Cardiac muscle cell (in vitro differentiated cells and primary cell): Measurements from ENCODE around the gene CPNE8. TPM values are rescaled to one million over a fixed set of nuclear protein-coding genes. Genes with fewer than 3 reads are reported as not detected.

Experiments
- DNase-seq, 2 donors: peaks; one replicate each; pipeline versions ENCODE4 v3.0.0 to v3.0.0-alpha.2; 2010 to 2017; ENCODE audit warnings: low read depth in 1 of 2, low spot score in 1 of 2
- H3K27ac ChIP-seq: fragments of 200-600 bp; sonication (generic); 2 replicates; pipeline ENCODE4 v1.5.1; 2016
- H3K27me3 ChIP-seq: fragments of 200-600 bp; sonication (generic); 2 replicates; pipeline ENCODE4 v1.6.0; 2016; ENCODE audit warnings: control low read depth
- H3K36me3 ChIP-seq: fragments of 200-600 bp; sonication (generic); 2 replicates; pipeline ENCODE4 v1.5.1; 2016; ENCODE audit warnings: control low read depth
- H3K4me1 ChIP-seq: fragments of 200-600 bp; sonication (generic); 2 replicates; pipeline ENCODE4 v1.8.1; 2017; ENCODE audit warnings: low read depth, mild to moderate bottlenecking, mixed run types
- H3K4me3 ChIP-seq: fragments of 200-600 bp; sonication (generic); 2 replicates; pipeline ENCODE4 v1.5.1; 2016; ENCODE audit warnings: mild to moderate bottlenecking
- H3K9me3 ChIP-seq: fragments of 200-600 bp; sonication (generic); 2 replicates; pipeline ENCODE4 v1.5.1; 2017; ENCODE audit warnings: low read depth, mild to moderate bottlenecking, control low read depth
- polyA plus RNA-seq: library from polyadenylated mRNA; unstranded; fragments of >200 nt; fragmentation: Nextera tagmentation; extraction: Ambion mirVana; gene quantifications from 2 replicates; pipeline ENCODE4 v1.2.1, GENCODE V29; 2016
- total RNA-seq: library from RNA; depleted of rRNA; stranded (reverse); fragments of >200 nt; gene quantifications from 2 replicates; pipeline ENCODE4 v1.2.3, GENCODE V29; 2016
- TF ChIP-seq, protein P1 (sequence below): IDR thresholded peaks from 2 replicates; pipeline ENCODE4 v1.5.1; 2012; ENCODE audit warnings: low read depth, mild to moderate bottlenecking, low read length

The CPNE8 gene
- total and polyA plus RNA-seq, 2 experiments from 2014 or later: 0.12 to 0.60 TPM

DNA sequence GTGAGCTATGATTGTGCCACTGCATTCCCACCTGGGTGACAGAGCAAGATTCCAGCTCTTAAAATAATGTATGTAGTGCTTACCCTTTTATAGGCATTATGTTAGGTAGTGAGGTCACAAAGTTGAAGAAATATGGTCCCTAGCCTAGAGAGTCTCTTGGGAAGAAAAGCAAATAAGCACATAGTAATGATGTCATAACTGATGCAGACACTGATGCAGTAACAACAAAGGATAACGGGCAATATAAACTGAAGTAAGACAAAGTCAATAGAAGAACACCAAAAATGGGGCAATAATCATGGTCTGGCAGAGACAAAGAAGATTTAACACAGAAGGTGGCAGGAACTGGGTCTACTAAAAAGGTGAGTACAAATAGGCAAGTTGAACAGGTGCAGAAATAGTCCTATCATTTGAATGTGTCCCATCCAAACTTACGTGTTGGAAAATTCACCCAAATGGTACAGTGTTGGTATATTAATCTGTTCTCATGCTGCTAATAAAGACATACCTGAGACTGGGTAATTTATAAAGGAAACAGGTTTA lies 93.5 kb downstream of the CPNE8 start:
- Histone ChIP-seq H3K27me3 (no peaks in the 10 kb centered on the region), H3K4me3 (no peak overlapping the region), H3K9me3 (no peaks in the 10 kb centered on the region), H3K36me3 (no peaks in the 10 kb centered on the region), H3K27ac (no peak overlapping the region), H3K4me1 (no peaks in the 10 kb centered on the region)
- TF ChIP-seq, protein P1, sequence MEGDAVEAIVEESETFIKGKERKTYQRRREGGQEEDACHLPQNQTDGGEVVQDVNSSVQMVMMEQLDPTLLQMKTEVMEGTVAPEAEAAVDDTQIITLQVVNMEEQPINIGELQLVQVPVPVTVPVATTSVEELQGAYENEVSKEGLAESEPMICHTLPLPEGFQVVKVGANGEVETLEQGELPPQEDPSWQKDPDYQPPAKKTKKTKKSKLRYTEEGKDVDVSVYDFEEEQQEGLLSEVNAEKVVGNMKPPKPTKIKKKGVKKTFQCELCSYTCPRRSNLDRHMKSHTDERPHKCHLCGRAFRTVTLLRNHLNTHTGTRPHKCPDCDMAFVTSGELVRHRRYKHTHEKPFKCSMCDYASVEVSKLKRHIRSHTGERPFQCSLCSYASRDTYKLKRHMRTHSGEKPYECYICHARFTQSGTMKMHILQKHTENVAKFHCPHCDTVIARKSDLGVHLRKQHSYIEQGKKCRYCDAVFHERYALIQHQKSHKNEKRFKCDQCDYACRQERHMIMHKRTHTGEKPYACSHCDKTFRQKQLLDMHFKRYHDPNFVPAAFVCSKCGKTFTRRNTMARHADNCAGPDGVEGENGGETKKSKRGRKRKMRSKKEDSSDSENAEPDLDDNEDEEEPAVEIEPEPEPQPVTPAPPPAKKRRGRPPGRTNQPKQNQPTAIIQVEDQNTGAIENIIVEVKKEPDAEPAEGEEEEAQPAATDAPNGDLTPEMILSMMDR: no peak
- no peak for DNase-seq

DNA sequence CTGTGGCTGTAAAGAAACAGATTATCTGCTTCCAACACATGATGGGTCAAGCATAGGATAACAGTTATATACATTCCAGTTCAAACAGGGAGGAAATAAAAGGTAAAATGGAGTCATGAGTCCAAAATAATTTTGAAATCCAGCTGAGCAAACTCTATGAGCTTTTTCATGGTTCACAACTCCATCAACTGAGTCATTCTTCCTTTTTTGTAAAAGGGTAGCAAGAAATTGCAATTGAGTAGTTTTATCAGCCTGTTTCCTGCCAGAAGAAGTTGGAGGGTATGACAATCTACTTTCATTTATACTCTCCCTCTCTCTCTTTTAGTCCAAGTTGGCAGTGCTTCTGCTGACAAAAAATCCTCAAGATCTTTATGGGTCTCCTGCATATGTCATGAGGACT lies 95.6 kb downstream of the CPNE8 start:
- Histone ChIP-seq H3K27ac (no peak overlapping the region), H3K9me3 (no peaks in the 10 kb centered on the region), H3K4me3 (no peak overlapping the region), H3K4me1 (no peaks in the 10 kb centered on the region), H3K27me3 (no peaks in the 10 kb centered on the region), H3K36me3 (no peaks in the 10 kb centered on the region)
- no peak for DNase-seq
- TF ChIP-seq, protein P1: no peak

DNA sequence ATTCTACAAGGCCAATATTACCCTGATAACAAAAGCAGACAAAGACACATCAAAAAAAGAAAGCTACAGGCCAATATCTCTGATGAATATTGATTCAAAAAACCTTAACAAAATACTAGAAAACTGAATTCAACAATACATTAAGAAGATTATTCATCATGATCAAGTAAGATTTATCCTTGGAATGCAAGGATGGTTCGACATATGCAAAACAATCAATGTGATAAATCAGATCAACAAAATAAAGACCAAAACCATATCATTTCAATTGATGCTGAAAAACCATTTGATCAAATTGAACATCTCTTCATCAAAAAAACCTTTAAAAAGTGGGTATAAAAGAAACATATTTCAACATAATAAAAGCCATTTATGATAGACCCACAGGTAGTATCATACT lies 117.3 kb downstream of the CPNE8 start:
- Histone ChIP-seq H3K27me3 (no peaks in the 10 kb centered on the region), H3K4me3 (no peak overlapping the region), H3K27ac (no peak overlapping the region), H3K36me3 (no peaks in the 10 kb centered on the region), H3K4me1 (no peaks in the 10 kb centered on the region), H3K9me3 (no peaks in the 10 kb centered on the region)
- TF ChIP-seq, protein P1: no peak
- DNase-seq: no peak

DNA sequence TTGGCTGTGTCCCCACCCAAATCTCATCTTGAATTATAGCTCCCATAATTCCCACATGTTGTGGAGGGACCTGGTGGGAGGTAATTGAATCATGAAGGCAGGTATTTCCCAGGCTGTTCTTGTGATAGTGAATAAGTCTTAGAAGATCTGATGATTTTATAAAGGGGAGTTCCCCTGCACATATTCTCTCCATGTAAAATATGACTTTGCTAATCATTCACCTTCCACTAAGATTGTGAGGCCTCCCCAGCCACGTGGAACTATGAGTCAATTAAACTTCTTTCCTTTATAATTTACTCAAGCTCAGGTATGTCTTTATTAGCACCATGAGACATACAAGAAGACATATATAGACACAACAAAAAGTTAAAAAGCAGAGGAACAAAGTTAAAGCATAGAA lies 120.0 kb downstream of the CPNE8 start:
- H3K9me3 ChIP-seq: no peaks in the 10 kb centered on the region
- DNase-seq: no peak
- no peak overlapping the region for H3K27ac ChIP-seq
- H3K36me3 ChIP-seq: no peaks in the 10 kb centered on the region
- H3K4me3 ChIP-seq: no peak overlapping the region
- no peaks in the 10 kb centered on the region for H3K4me1 ChIP-seq
- TF ChIP-seq, protein P1: no peak
- H3K27me3 ChIP-seq: no peaks in the 10 kb centered on the region

DNA sequence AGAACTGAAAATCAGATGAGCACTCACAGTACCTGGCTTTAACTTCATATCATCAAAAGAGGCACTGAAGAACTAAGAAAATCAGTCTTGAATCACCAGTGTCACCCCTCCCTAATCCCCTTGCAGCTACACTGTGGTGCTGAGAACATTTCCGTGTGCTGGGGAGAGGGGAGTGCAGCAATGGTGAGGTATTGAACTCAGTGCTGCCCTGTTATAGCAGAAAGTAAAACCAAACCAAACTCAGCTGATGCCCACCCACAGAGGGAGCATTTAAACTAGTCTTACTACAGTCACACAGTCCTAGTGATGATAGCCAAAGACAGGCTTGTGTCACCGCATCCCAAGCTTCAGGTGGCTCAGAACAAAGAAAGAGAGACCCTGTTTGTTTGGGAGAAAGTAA lies 122.1 kb downstream of the CPNE8 start:
- Histone ChIP-seq H3K36me3 (no peaks in the 10 kb centered on the region), H3K4me3 (no peak overlapping the region), H3K27ac (no peak overlapping the region), H3K4me1 (no peaks in the 10 kb centered on the region), H3K27me3 (no peaks in the 10 kb centered on the region), H3K9me3 (no peaks in the 10 kb centered on the region)
- no peak for DNase-seq
- TF ChIP-seq, protein P1: no peak

DNA sequence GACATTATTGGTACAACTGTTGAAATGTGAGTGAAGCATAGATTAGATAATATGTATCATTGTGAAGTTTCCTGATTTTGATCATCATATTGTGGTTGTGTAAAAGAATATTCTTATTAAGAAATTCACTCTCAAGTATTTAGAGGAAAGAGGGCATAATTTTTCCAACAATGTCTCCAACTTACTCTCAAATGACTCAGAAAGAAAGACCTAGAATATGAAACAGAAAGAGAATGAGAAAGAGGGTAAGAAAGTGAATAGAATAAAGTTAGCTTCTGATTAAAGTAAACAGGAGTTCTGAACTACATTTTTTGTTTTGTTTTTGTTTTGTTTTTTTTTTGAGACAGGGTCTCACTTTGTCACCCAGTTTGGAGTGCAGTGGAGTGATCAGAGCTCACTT lies 123.0 kb downstream of the CPNE8 start:
- H3K4me3 ChIP-seq: no peak overlapping the region
- no peak overlapping the region for H3K27ac ChIP-seq
- H3K36me3 ChIP-seq: no peaks in the 10 kb centered on the region
- DNase-seq: no peak
- H3K4me1 ChIP-seq: no peaks in the 10 kb centered on the region
- TF ChIP-seq, protein P1: no peak
- H3K9me3 ChIP-seq: no peaks in the 10 kb centered on the region
- no peaks in the 10 kb centered on the region for H3K27me3 ChIP-seq
